GM23338 (cell line): ENCODE measurements around the gene AK9. TPM values are rescaled to one million over a fixed set of nuclear protein-coding genes. Genes with fewer than 3 reads are reported as not detected.

Experiments
- ATAC-seq: fragments of 200-7000 bp; cut with Tn5 transposase; 3 replicates; pipeline ENCODE4 v1.9.1; 2020
- DNase-seq: peaks from one replicate; pipeline ENCODE4 v3.0.0-alpha.2; 2015; ENCODE audit warnings: low spot score
- H2AFZ ChIP-seq: fragments of 200-600 bp; sonication (generic); 2 replicates; pipeline ENCODE4 v1.8.0; 2016; ENCODE audit warnings: antibody characterized with exemption, mild to moderate bottlenecking, moderate library complexity
- H3F3A ChIP-seq: fragments of 200-600 bp; sonication (generic); replicated peaks from 2 replicates; pipeline ENCODE4 v1.8.0; 2017; ENCODE audit warnings: antibody characterized with exemption, mixed run types, low read depth
- H3K27ac ChIP-seq: fragments of 200-600 bp; sonication (generic); 2 replicates; pipeline ENCODE4 v1.6.1; 2016; ENCODE audit warnings: low read depth
- H3K27me3 ChIP-seq: fragments of 200-600 bp; sonication (generic); 2 replicates; pipeline ENCODE4 v1.8.0; 2016; ENCODE audit warnings: mild to moderate bottlenecking, mixed run types, moderate library complexity; ENCODE audit not compliant: insufficient read depth
- H3K36me3 ChIP-seq: fragments of 200-600 bp; sonication (generic); 2 replicates; pipeline ENCODE4 v1.8.0; 2016; ENCODE audit warnings: mild to moderate bottlenecking; ENCODE audit not compliant: insufficient read depth
- H3K4me1 ChIP-seq: fragments of 200-600 bp; sonication (generic); 2 replicates; pipeline ENCODE4 v1.8.0; 2016; ENCODE audit warnings: mild to moderate bottlenecking, moderate library complexity; ENCODE audit not compliant: insufficient read depth
- H3K4me2 ChIP-seq: fragments of 200-600 bp; sonication (generic); 2 replicates; pipeline ENCODE4 v1.7.1; 2017; ENCODE audit warnings: mixed run types
- H3K4me3 ChIP-seq: fragments of 200-600 bp; sonication (generic); 2 replicates; pipeline ENCODE4 v1.6.1; 2016; ENCODE audit warnings: mixed run types
- H3K79me2 ChIP-seq: fragments of 200-600 bp; sonication (generic); replicated peaks from 2 replicates; pipeline ENCODE4 v1.8.0; 2017; ENCODE audit warnings: mild to moderate bottlenecking; ENCODE audit not compliant: insufficient read depth
- H3K9me2 ChIP-seq: fragments of 200-600 bp; sonication (generic); 2 replicates; pipeline ENCODE4 v1.8.0; 2017; ENCODE audit not compliant: insufficient read depth
- H4K20me1 ChIP-seq: fragments of 200-600 bp; sonication (generic); replicated peaks from 2 replicates; pipeline ENCODE4 v1.8.0; 2017; ENCODE audit warnings: mild to moderate bottlenecking; ENCODE audit not compliant: insufficient read depth
- H3K27ac Mint-ChIP-seq: 2 replicates; pipeline ENCODE4 v1.8.0; 2020; ENCODE audit warnings: inconsistent platforms, mild to moderate bottlenecking, moderate library complexity, mixed read lengths
- H3K27me3 Mint-ChIP-seq: 3 replicates; pipeline ENCODE4 v1.8.0; 2022; ENCODE audit warnings: low read depth, mild to moderate bottlenecking, moderate library complexity, mixed read lengths, inconsistent platforms; ENCODE audit not compliant: insufficient read depth, poor library complexity
- H3K36me3 Mint-ChIP-seq: 3 replicates; pipeline ENCODE4 v1.8.0; 2021; ENCODE audit warnings: low read depth, mild to moderate bottlenecking, inconsistent platforms, moderate library complexity, mixed read lengths
- H3K4me1 Mint-ChIP-seq: 3 replicates; pipeline ENCODE4 v1.8.0; 2020; ENCODE audit warnings: mild to moderate bottlenecking, inconsistent platforms, mixed read lengths
- H3K4me3 Mint-ChIP-seq: 3 replicates; pipeline ENCODE4 v1.8.0; 2021; ENCODE audit warnings: moderate library complexity, mild to moderate bottlenecking, inconsistent platforms, mixed read lengths
- H3K9me3 Mint-ChIP-seq: 3 replicates; pipeline ENCODE4 v1.8.0; 2020; ENCODE audit warnings: moderate library complexity, mild to moderate bottlenecking, inconsistent platforms, mixed read lengths
- CREB1 ChIP-seq: fragments of 250-450 bp; sonication (Bioruptor Pico); IDR thresholded peaks from 2 replicates; pipeline ENCODE4 v1.5.0; 2020; ENCODE audit warnings: low read depth, mild to moderate bottlenecking, moderate library complexity
- CTCF ChIP-seq, 2 experiments: fragments of 200-600 bp in 1 of 2; sonication (generic) in 1 of 2; conservative IDR thresholded peaks; 2 replicates each; pipeline versions ENCODE4 v1.5.1 to v1.6.1; 2016 to 2017; ENCODE audit warnings: antibody characterized with exemption in 2 of 2, low read depth in 2 of 2, mild to moderate bottlenecking in 2 of 2, moderate library complexity in 1 of 2
- ETS1 ChIP-seq: IDR thresholded peaks from 2 replicates; pipeline ENCODE4 v1.6.1; 2016; ENCODE audit warnings: antibody characterized with exemption
- EZH2 ChIP-seq: fragments of 200-600 bp; sonication (generic); IDR thresholded peaks from one replicate; pipeline ENCODE4 v1.8.0; 2017; ENCODE audit warnings: antibody characterized with exemption, mild to moderate bottlenecking, low read depth; ENCODE audit not compliant: unreplicated experiment
- JUNB ChIP-seq: IDR thresholded peaks from one replicate; pipeline ENCODE4 v1.6.1; 2016; ENCODE audit warnings: antibody characterized with exemption; ENCODE audit not compliant: unreplicated experiment
- POLR2AphosphoS5 ChIP-seq: IDR thresholded peaks from 2 replicates; pipeline ENCODE4 v1.6.1; 2016; ENCODE audit warnings: antibody characterized with exemption, low read depth
- REST ChIP-seq: IDR thresholded peaks from one replicate; pipeline ENCODE4 v1.6.1; 2018; ENCODE audit warnings: antibody characterized with exemption; ENCODE audit not compliant: unreplicated experiment
- ZNF462 ChIP-seq: fragments of 250-450 bp; sonication (Bioruptor Pico); IDR thresholded peaks from 2 replicates; pipeline ENCODE4 v1.5.0; 2020; ENCODE audit warnings: mild to moderate bottlenecking, moderate library complexity
- polyA plus RNA-seq: library from polyadenylated mRNA; unstranded; fragments of >200 nt; fragmentation: Nextera tagmentation; extraction: Ambion mirVana; gene quantifications from 2 replicates; pipeline ENCODE4 v1.2.1, GENCODE V29; 2016
- total RNA-seq: library from RNA; depleted of rRNA; stranded (reverse); fragments of >200 nt; shearing (Covaris generic); gene quantifications from 2 replicates; pipeline ENCODE4 v1.2.3, GENCODE V29; 2014

AK9 gene
- total and polyA plus RNA-seq, 2 experiments from 2014 or later: 2.0 to 6.4 TPM

GRCh38 chr6:109446072-109446471 is 244.9 kb downstream of the AK9 start:
- Mint-ChIP-seq H3K27ac (no peak overlapping the region), H3K27me3 (peaks cover 22% of the 10 kb centered on the region), H3K36me3 (peaks cover 33% of the 10 kb centered on the region), H3K4me3 (no peak overlapping the region), H3K9me3 (no peaks in the 10 kb centered on the region), H3K4me1 (peaks cover 17% of the 10 kb centered on the region)
- ATAC-seq: no peak
- TF ChIP-seq CTCF (conservative IDR thresholded peaks at IDR 0.05; ENCODE audit: low read depth in 2 of 2) (no peak), REST (no peak), EZH2 (no peak), JUNB (no peak), ZNF462 (CRISPR knock-in tag) (no peak), POLR2AphosphoS5 (no peak), CREB1 (CRISPR knock-in tag) (no peak), ETS1 (no peak)
- H3K4me1 ChIP-seq: peaks cover 8% of the 10 kb centered on the region; the same call in 1 of the 2 replicates
- no peaks in the 10 kb centered on the region for H3K79me2 ChIP-seq
- H2AFZ ChIP-seq: no peak overlapping the region
- peaks cover 3% of the 10 kb centered on the region; the same call in 1 of the 2 replicates for H3K36me3 ChIP-seq
- DNase-seq: no peak
- no peaks in the 10 kb centered on the region for H3K27me3 ChIP-seq
- peaks cover 4% of the 10 kb centered on the region for H4K20me1 ChIP-seq
- no peaks in the 10 kb centered on the region for H3K9me2 ChIP-seq
- no peak overlapping the region for H3K27ac ChIP-seq
- no peak overlapping the region for H3K4me3 ChIP-seq
- no peak overlapping the region for H3K4me2 ChIP-seq
- H3F3A ChIP-seq: 0 out of 2 replicates have a peak, but pooled peaks cover 5% of the 10 kb centered on the region
